Trophoblast cell (in vitro differentiated cells and primary cell): ENCODE results near the gene NPEPL1.
"Not testable (repeated sequence)": the region's sequence is repeated elsewhere in the genome, so short reads cannot be mapped to it uniquely, and the experiment has no call there.

Source experiments
- DNase-seq, 2 donors: peaks; one replicate each; pipeline ENCODE4 v3.0.0-alpha.2; 2016
- H2AFZ ChIP-seq: 2 replicates; pipeline ENCODE4 v1.6.1; 2013; ENCODE audit warnings: low read length, moderate library complexity, mild to moderate bottlenecking; ENCODE audit not compliant: insufficient read depth, poor library complexity
- H2AK5ac ChIP-seq: 2 replicates; pipeline ENCODE4 v1.6.1; 2013; ENCODE audit warnings: mild to moderate bottlenecking, low read length
- H2BK120ac ChIP-seq: 2 replicates; pipeline ENCODE4 v1.6.1; 2013; ENCODE audit warnings: low read length, mild to moderate bottlenecking, moderate library complexity; ENCODE audit not compliant: insufficient read depth, poor library complexity
- H2BK12ac ChIP-seq: 2 replicates; pipeline ENCODE4 v1.6.1; 2013; ENCODE audit warnings: mild to moderate bottlenecking, low read length, moderate library complexity
- H2BK5ac ChIP-seq: 2 replicates; pipeline ENCODE4 v1.6.1; 2013; ENCODE audit warnings: low read length, low read depth, moderate library complexity, mild to moderate bottlenecking; ENCODE audit not compliant: poor library complexity
- H3K14ac ChIP-seq: 2 replicates; pipeline ENCODE4 v1.6.1; 2013; ENCODE audit warnings: mild to moderate bottlenecking, low read length
- H3K18ac ChIP-seq: 2 replicates; pipeline ENCODE4 v1.6.1; 2013; ENCODE audit warnings: mild to moderate bottlenecking, low read length
- H3K23ac ChIP-seq: 2 replicates; pipeline ENCODE4 v1.6.1; 2013; ENCODE audit warnings: low read length
- H3K27ac ChIP-seq: 2 replicates; pipeline ENCODE4 v1.5.1; 2013; ENCODE audit warnings: low read depth, mild to moderate bottlenecking, inconsistent platforms, low read length, moderate library complexity
- H3K27me3 ChIP-seq: 2 replicates; pipeline ENCODE4 v1.6.1; 2013; ENCODE audit warnings: inconsistent platforms, mild to moderate bottlenecking, low read length, moderate library complexity; ENCODE audit not compliant: insufficient read depth
- H3K36me3 ChIP-seq, 2 experiments: 1 replicate in 1 of 2; 2 replicates in 1 of 2; pipeline ENCODE4 v1.6.1; 2013; ENCODE audit warnings: low read length in 2 of 2, mild to moderate bottlenecking in 2 of 2, moderate library complexity in 1 of 2; ENCODE audit not compliant: insufficient read depth in 2 of 2, control insufficient read depth in 1 of 2
- H3K4ac ChIP-seq: 2 replicates; pipeline ENCODE4 v1.6.1; 2013; ENCODE audit warnings: low read depth, mild to moderate bottlenecking, low read length, moderate library complexity
- H3K4me1 ChIP-seq, 2 experiments: 1 replicate in 1 of 2; 2 replicates in 1 of 2; pipeline ENCODE4 v1.6.1; 2013; ENCODE audit warnings: low read length in 2 of 2, mild to moderate bottlenecking in 2 of 2, moderate library complexity in 1 of 2; ENCODE audit not compliant: insufficient read depth in 2 of 2, control insufficient read depth in 1 of 2
- H3K4me2 ChIP-seq: 2 replicates; pipeline ENCODE4 v1.6.1; 2013; ENCODE audit warnings: inconsistent platforms, mild to moderate bottlenecking, low read length, moderate library complexity
- H3K4me3 ChIP-seq: 2 replicates; pipeline ENCODE4 v1.5.1; 2013; ENCODE audit warnings: mild to moderate bottlenecking, low read depth, low read length, inconsistent platforms
- H3K79me1 ChIP-seq: one replicate; pipeline ENCODE4 v1.6.1; 2013; ENCODE audit warnings: low read length
- H3K79me2 ChIP-seq: 2 replicates; pipeline ENCODE4 v1.6.1; 2013; ENCODE audit warnings: low read length, mild to moderate bottlenecking; ENCODE audit not compliant: control insufficient read depth, insufficient read depth, poor library complexity
- H3K9ac ChIP-seq: 2 replicates; pipeline ENCODE4 v1.6.1; 2013; ENCODE audit warnings: mild to moderate bottlenecking, low read length
- H3K9me3 ChIP-seq: 2 replicates; pipeline ENCODE4 v1.6.1; 2013; ENCODE audit warnings: low read depth, mild to moderate bottlenecking, control low read depth, inconsistent platforms, low read length; ENCODE audit not compliant: insufficient read depth
- H4K12ac ChIP-seq: 2 replicates; pipeline ENCODE4 v1.6.1; 2013; ENCODE audit warnings: low read depth, mild to moderate bottlenecking, low read length, moderate library complexity
- H4K8ac ChIP-seq: 2 replicates; pipeline ENCODE4 v1.6.1; 2013; ENCODE audit warnings: low read depth, mild to moderate bottlenecking, low read length, moderate library complexity
- H4K91ac ChIP-seq: one replicate; pipeline ENCODE4 v1.6.1; 2013; ENCODE audit warnings: low read depth, mild to moderate bottlenecking, low read length, moderate library complexity
- WGBS: extraction: QIAGEN DNeasy Blood & Tissue Kit; methylation state at CpG from one replicate; pipeline ENCODE4 v1.1.7; 2013; ENCODE audit warnings: missing lambda C conversion rate; ENCODE audit not compliant: insufficient read length, insufficient coverage; ENCODE audit errors: extremely low coverage; 5-methylcytosine and 5-hydroxymethylcytosine counted together

NPEPL1 gene

GRCh38 chr20:58646703-58647102 is 45.9 kb upstream of the NPEPL1 start:
- Histone ChIP-seq H3K9me3 (no peaks in the 10 kb centered on the region), H3K4me1 (peaks cover 2 to 3% of the 10 kb centered on the region in 2 experiments), H3K27ac (no peak overlapping the region), H3K27me3 (no peaks in the 10 kb centered on the region), H3K14ac (no peak overlapping the region), H3K9ac (no peak overlapping the region), H4K91ac (no peak overlapping the region), H2BK5ac (no peak overlapping the region), H3K4me3 (no peak overlapping the region), H2BK120ac (no peak overlapping the region), H3K23ac (no peak overlapping the region), H2AFZ (no peak overlapping the region), H3K79me1 (peaks cover 20% of the 10 kb centered on the region), H4K12ac (no peak overlapping the region), H3K36me3 (no peaks in the 10 kb centered on the region), H4K8ac (no peak overlapping the region), H3K4ac (no peak overlapping the region), H3K4me2 (no peak overlapping the region), H2BK12ac (no peak overlapping the region), H3K79me2 (peaks cover 14% of the 10 kb centered on the region), H2AK5ac (no peak overlapping the region), H3K18ac (no peak overlapping the region)
- DNase-seq, result no peak
- no CpG with 5 or more reads among the region's 4 CpGs for WGBS

GRCh38 chr20:58647162-58647795 is 45.3 kb upstream of the NPEPL1 start:
- no peak overlapping the region for H2BK12ac ChIP-seq
- H3K4me1 ChIP-seq, result peaks cover 2 to 3% of the 10 kb centered on the region in 2 experiments
- H4K91ac ChIP-seq, result no peak overlapping the region
- H2BK120ac ChIP-seq, result no peak overlapping the region
- no peak overlapping the region for H3K18ac ChIP-seq
- H3K9ac ChIP-seq, result no peak overlapping the region
- H2BK5ac ChIP-seq, result no peak overlapping the region
- H3K27me3 ChIP-seq, result no peaks in the 10 kb centered on the region
- no peak overlapping the region for H3K23ac ChIP-seq
- peaks cover 22% of the 10 kb centered on the region for H3K79me1 ChIP-seq
- no peaks in the 10 kb centered on the region for H3K36me3 ChIP-seq
- H4K8ac ChIP-seq, result no peak overlapping the region
- H3K4ac ChIP-seq, result no peak overlapping the region
- no peak overlapping the region for H3K4me3 ChIP-seq
- H3K9me3 ChIP-seq, result no peaks in the 10 kb centered on the region
- no peak overlapping the region for H4K12ac ChIP-seq
- H3K14ac ChIP-seq, result no peak overlapping the region
- WGBS, result no CpG with 5 or more reads among the region's 7 CpGs
- H3K27ac ChIP-seq, result no peak overlapping the region
- H3K79me2 ChIP-seq, result peaks cover 17% of the 10 kb centered on the region
- H2AK5ac ChIP-seq, result no peak overlapping the region
- no peak overlapping the region for H2AFZ ChIP-seq
- H3K4me2 ChIP-seq, result no peak overlapping the region
- DNase-seq, result no peak

- Histone ChIP-seq H3K4me1 (peaks cover 2 to 3% of the 10 kb centered on the region in 2 experiments), H3K27me3 (no peaks in the 10 kb centered on the region), H3K9me3 (no peaks in the 10 kb centered on the region), H3K4me3 (no peak overlapping the region), H3K4ac (no peak overlapping the region), H2AK5ac (no peak overlapping the region), H3K4me2 (no peak overlapping the region), H2AFZ (no peak overlapping the region), H3K23ac (no peak overlapping the region), H3K27ac (no peak overlapping the region), H3K36me3 (no peaks in the 10 kb centered on the region), H3K79me1 (peaks cover 25% of the 10 kb centered on the region), H4K8ac (no peak overlapping the region), H3K18ac (no peak overlapping the region), H2BK5ac (no peak overlapping the region), H3K14ac (no peak overlapping the region), H4K91ac (no peak overlapping the region), H4K12ac (no peak overlapping the region), H2BK120ac (no peak overlapping the region), H3K79me2 (peaks cover 20% of the 10 kb centered on the region), H2BK12ac (no peak overlapping the region), H3K9ac (no peak overlapping the region)
- no peak for DNase-seq
- WGBS, result no CpG with 5 or more reads among the region's 12 CpGs
Observed at GRCh38 chr20:58647796-58648501, 44.7 kb upstream of the NPEPL1 start.

- no CpG with 5 or more reads among the region's 6 CpGs for WGBS
Observed at GRCh38 chr20:58648502-58648825, 44.1 kb upstream of the NPEPL1 start.

More at GRCh38 chr20:58648502-58648825, 44.1 kb upstream of the NPEPL1 start:
- DNase-seq, H3K27ac ChIP-seq, H2BK120ac ChIP-seq, H3K9me3 ChIP-seq, H4K8ac ChIP-seq, H3K23ac ChIP-seq, H3K4me1 ChIP-seq, H3K27me3 ChIP-seq, H3K14ac ChIP-seq, H4K91ac ChIP-seq, H3K4me2 ChIP-seq, H4K12ac ChIP-seq, H2BK12ac ChIP-seq, H3K36me3 ChIP-seq, H2BK5ac ChIP-seq, H3K4me3 ChIP-seq, H2AK5ac ChIP-seq, H3K9ac ChIP-seq, H2AFZ ChIP-seq, H3K18ac ChIP-seq, H3K4ac ChIP-seq: not testable (repeated sequence)
- Histone ChIP-seq H3K79me2 (peaks cover 20% of the 10 kb centered on the region), H3K79me1 (peaks cover 25% of the 10 kb centered on the region)
